IPS-18c (cell line): Measurements from ENCODE around the gene TMEM201.
"Not testable (repeated sequence)": the region's sequence is repeated elsewhere in the genome, so short reads cannot be mapped to it uniquely, and the experiment has no call there.

Experiments
- H3K4me3 ChIP-seq: 2 replicates; pipeline ENCODE4 v1.7.0; 2013; ENCODE audit warnings: low read depth, mild to moderate bottlenecking, low read length, moderate library complexity; ENCODE audit not compliant: insufficient read depth
- H3K9me3 ChIP-seq: one replicate; pipeline ENCODE4 v1.6.1; 2013; ENCODE audit warnings: mild to moderate bottlenecking, low read length, moderate library complexity; ENCODE audit not compliant: control insufficient read depth, insufficient read depth

TMEM201 gene

GRCh38 chr1:9570886-9571529 lies 17.7 kb upstream of the TMEM201 start:
- not testable (repeated sequence) for H3K9me3 ChIP-seq, H3K4me3 ChIP-seq

GRCh38 chr1:9573723-9574122 lies 15.0 kb upstream of the TMEM201 start:
- Histone ChIP-seq H3K9me3 (no peaks in the 10 kb centered on the region), H3K4me3 (no peak overlapping the region)

GRCh38 chr1:9575486-9575885 lies 13.2 kb upstream of the TMEM201 start:
- no peak overlapping the region for H3K4me3 ChIP-seq
- no peaks in the 10 kb centered on the region for H3K9me3 ChIP-seq

GRCh38 chr1:9576903-9577302 lies 11.8 kb upstream of the TMEM201 start:
- H3K4me3 ChIP-seq: no peak overlapping the region

GRCh38 chr1:9577423-9577822 lies 11.3 kb upstream of the TMEM201 start:
- Histone ChIP-seq H3K4me3 (no peak overlapping the region), H3K9me3 (no peaks in the 10 kb centered on the region)

More at GRCh38 chr1:9576903-9577302, 11.8 kb upstream of the TMEM201 start:
- no peaks in the 10 kb centered on the region for H3K9me3 ChIP-seq

- H3K9me3 ChIP-seq: no peaks in the 10 kb centered on the region
- no peak overlapping the region for H3K4me3 ChIP-seq
Measured at GRCh38 chr1:9580942-9581341, 7.8 kb upstream of the TMEM201 start.

GRCh38 chr1:9586147-9586766 lies 2.5 kb upstream of the TMEM201 start:
- Histone ChIP-seq H3K4me3 (no peak overlapping the region), H3K9me3 (no peaks in the 10 kb centered on the region)

GRCh38 chr1:9589144-9589718 lies 520 bp downstream of the TMEM201 start:
- H3K9me3 ChIP-seq: no peaks in the 10 kb centered on the region

GRCh38 chr1:9589719-9590157 lies 1.0 kb downstream of the TMEM201 start:
- peak overlapping the region; percentile 82 for H3K4me3 ChIP-seq
- no peaks in the 10 kb centered on the region for H3K9me3 ChIP-seq

More at GRCh38 chr1:9589144-9589718, 520 bp downstream of the TMEM201 start:
- H3K4me3 ChIP-seq: peak overlapping the region; percentile 82

- Histone ChIP-seq H3K4me3 (0 out of 2 replicates have a peak overlapping the region, but pooled peaks have one; percentile 6), H3K9me3 (no peaks in the 10 kb centered on the region)
Measured at GRCh38 chr1:9590201-9590600, 1.5 kb downstream of the TMEM201 start.

GRCh38 chr1:9590945-9591668 lies 2.4 kb downstream of the TMEM201 start:
- H3K4me3 ChIP-seq: 0 out of 2 replicates have a peak overlapping the region, but pooled peaks have one; percentile 6
- H3K9me3 ChIP-seq: no peaks in the 10 kb centered on the region

- Histone ChIP-seq H3K4me3 (no peak overlapping the region; the same call in 1 of the 2 replicates), H3K9me3 (no peaks in the 10 kb centered on the region)
Measured at GRCh38 chr1:9591669-9592509, 3.2 kb downstream of the TMEM201 start.

- Histone ChIP-seq H3K4me3 (no peak overlapping the region), H3K9me3 (no peaks in the 10 kb centered on the region)
Measured at GRCh38 chr1:9592510-9593075, 3.9 kb downstream of the TMEM201 start.

GRCh38 chr1:9593147-9593491 lies 4.4 kb downstream of the TMEM201 start:
- no peak overlapping the region for H3K4me3 ChIP-seq

GRCh38 chr1:9593492-9594465 lies 5.1 kb downstream of the TMEM201 start:
- H3K4me3 ChIP-seq: no peak overlapping the region
- H3K9me3 ChIP-seq: no peaks in the 10 kb centered on the region

More at GRCh38 chr1:9593147-9593491, 4.4 kb downstream of the TMEM201 start:
- H3K9me3 ChIP-seq: no peaks in the 10 kb centered on the region
